A673 (cell line): ENCODE measurements around the gene SYNRG. TPM values are rescaled to one million over a fixed set of nuclear protein-coding genes. Genes with fewer than 3 reads are reported as not detected.

Source experiments
- BruUV-seq: library from RNA; stranded (reverse); fragments of 400-500 nt; replicated peaks from 2 replicates; lab custom pipeline; 2021; lab: Mats Ljungman, UMichigan
- CTCF ChIA-PET: fragments of 300-600 bp; sonication (Branson Sonifier 250); formaldehyde crosslinking; loops from one replicate; lab custom pipeline; 2022; ENCODE audit warnings: antibody characterized with exemption; lab: Charles Lee
- POLR2A ChIA-PET: fragments of 300-600 bp; sonication (Branson Sonifier 250); formaldehyde crosslinking; loops from one replicate; lab custom pipeline; 2022; ENCODE audit warnings: antibody characterized with exemption; ENCODE audit not compliant: low non-redundant PET; lab: Charles Lee
- DNase-seq: peaks from one replicate; pipeline ENCODE4 v3.0.0-alpha.2; 2015; ENCODE audit warnings: low spot score
- H3K27ac ChIP-seq: fragments of 200-600 bp; sonication (generic); 2 replicates; pipeline ENCODE4 v1.5.1; 2016; ENCODE audit warnings: mixed run types, low read depth, mild to moderate bottlenecking, mixed read lengths, antibody characterized with exemption, low read length; ENCODE audit not compliant: poor library complexity, severe bottlenecking
- H3K27me3 ChIP-seq: fragments of 200-600 bp; sonication (generic); replicated peaks from 2 replicates; pipeline ENCODE4 v1.6.1; 2017; ENCODE audit warnings: mixed run types, low read depth, mild to moderate bottlenecking, mixed read lengths, antibody characterized with exemption, low read length; ENCODE audit not compliant: insufficient read depth, poor library complexity
- H3K36me3 ChIP-seq: fragments of 200-600 bp; sonication (generic); 2 replicates; pipeline ENCODE4 v1.6.1; 2016; ENCODE audit warnings: mixed run types, mild to moderate bottlenecking, mixed read lengths, antibody characterized with exemption, low read length; ENCODE audit not compliant: insufficient read depth, poor library complexity, severe bottlenecking
- H3K4me1 ChIP-seq: fragments of 200-600 bp; sonication (generic); 2 replicates; pipeline ENCODE4 v1.6.1; 2017; ENCODE audit warnings: mixed run types, mild to moderate bottlenecking, mixed read lengths, antibody characterized with exemption, low read length; ENCODE audit not compliant: insufficient read depth, poor library complexity, severe bottlenecking
- H3K4me3 ChIP-seq: fragments of 200-600 bp; sonication (generic); 2 replicates; pipeline ENCODE4 v1.5.1; 2016; ENCODE audit warnings: low read depth, mixed run types, mild to moderate bottlenecking, mixed read lengths, low read length; ENCODE audit not compliant: poor library complexity, severe bottlenecking
- H3K9me3 ChIP-seq: fragments of 200-600 bp; sonication (generic); 2 replicates; pipeline ENCODE4 v1.6.1; 2016; ENCODE audit warnings: mixed run types, low read depth, mild to moderate bottlenecking, mixed read lengths, antibody characterized with exemption, low read length; ENCODE audit not compliant: poor library complexity, severe bottlenecking
- CTCF ChIP-seq: fragments of 300-800, 200-600 bp; sonication (generic); conservative IDR thresholded peaks from 2 replicates; pipeline ENCODE4 v1.5.1; 2017; ENCODE audit warnings: low read depth, mild to moderate bottlenecking, antibody characterized with exemption, low read length, moderate library complexity, mixed read lengths
- EZH2 ChIP-seq: fragments of 200-600 bp; sonication (generic); IDR thresholded peaks from 2 replicates; pipeline ENCODE4 v1.6.1; 2017; ENCODE audit warnings: borderline replicate concordance, low read depth, mild to moderate bottlenecking, mixed read lengths, antibody characterized with exemption, low read length; ENCODE audit not compliant: poor library complexity, severe bottlenecking
- intact Hi-C: fragments of 100-400 bp; cut with micrococcal nuclease; formaldehyde crosslinking; loops from one replicate; pipeline ENCODE4 v1.10.0; 2022; ENCODE audit not compliant: unreplicated experiment
- total RNA-seq: library from RNA; stranded (reverse); gene quantifications from 2 replicates; pipeline ENCODE4 v1.2.3, GENCODE V29; 2021

SYNRG gene
- total RNA-seq, 1 experiment from 2014 or later: 22.5 TPM

- intact Hi-C loops: no loop called here
- no peak for DNase-seq
Observed at GRCh38 chr17:37651849-37652248, 42.6 kb upstream of the SYNRG start.

GRCh38 chr17:37650419-37651003 lies 41.3 kb upstream of the SYNRG start:
- no peaks in the 10 kb centered on the region for H3K9me3 ChIP-seq
- no peak overlapping the region for H3K4me3 ChIP-seq
- H3K36me3 ChIP-seq: no peaks in the 10 kb centered on the region
- ChIA-PET POLR2A (no interaction called here), CTCF (no interaction called here)
- no peaks in the 10 kb centered on the region for H3K4me1 ChIP-seq
- intact Hi-C loops: no loop called here
- H3K27me3 ChIP-seq: peaks cover 18% of the 10 kb centered on the region
- no peak for DNase-seq
- H3K27ac ChIP-seq: no peak overlapping the region
- no TSS peak for BruUV-seq
- no peak for TF ChIP-seq CTCF
- TF ChIP-seq EZH2: no peak

More at GRCh38 chr17:37651849-37652248, 42.6 kb upstream of the SYNRG start:
- H3K27me3 ChIP-seq: peaks cover 18% of the 10 kb centered on the region
- H3K4me1 ChIP-seq: no peaks in the 10 kb centered on the region
- CTCF ChIA-PET: no interaction called here
- no peak for TF ChIP-seq EZH2
- no peak for TF ChIP-seq CTCF
- no peak overlapping the region for H3K4me3 ChIP-seq
- no peaks in the 10 kb centered on the region for H3K36me3 ChIP-seq
- no peaks in the 10 kb centered on the region for H3K9me3 ChIP-seq
- no TSS peak for BruUV-seq
- no peak overlapping the region for H3K27ac ChIP-seq
- POLR2A ChIA-PET: no interaction called here

- intact Hi-C loops: no loop called here
- H3K27ac ChIP-seq: no peak overlapping the region
- ChIA-PET CTCF (no interaction called here), POLR2A (no interaction called here)
- BruUV-seq: no TSS peak
- no peaks in the 10 kb centered on the region for H3K36me3 ChIP-seq
- DNase-seq: no peak
- H3K4me1 ChIP-seq: no peaks in the 10 kb centered on the region
- no peak overlapping the region for H3K4me3 ChIP-seq
- H3K27me3 ChIP-seq: peaks cover 34% of the 10 kb centered on the region
- TF ChIP-seq EZH2 (no peak), CTCF (no peak)
- no peaks in the 10 kb centered on the region for H3K9me3 ChIP-seq
Observed at GRCh38 chr17:37648555-37648954, 39.3 kb upstream of the SYNRG start.
